NCI-H146 treated with DMSO at 0.1 percent for 48 hours (cell line): Measurements from ENCODE around the gene SORCS3.

ENCODE experiments used
- DNase-seq: peaks from one replicate; lab custom pipeline; 2025; ENCODE audit not compliant: unreplicated experiment; lab: John Stamatoyannopoulos, UW

SORCS3 gene

GRCh38 chr10:104831272-104831671, 190.2 kb downstream of the SORCS3 start:
- DNase-seq = no peak

GRCh38 chr10:104834580-104834979, 193.5 kb downstream of the SORCS3 start:
- no peak for DNase-seq

GRCh38 chr10:104835422-104835821, 194.3 kb downstream of the SORCS3 start:
- DNase-seq = no peak

- DNase-seq = no peak
Measured at GRCh38 chr10:104842704-104843103, 201.6 kb downstream of the SORCS3 start.

GRCh38 chr10:104844073-104844472, 203.0 kb downstream of the SORCS3 start:
- DNase-seq = no peak

- DNase-seq = no peak
Measured at GRCh38 chr10:104850023-104850422, 208.9 kb downstream of the SORCS3 start.

- DNase-seq = peak; percentile 85
Measured at GRCh38 chr10:104867966-104868598, 227.0 kb downstream of the SORCS3 start.

GRCh38 chr10:104872691-104873090, 231.6 kb downstream of the SORCS3 start:
- DNase-seq = no peak

- no peak for DNase-seq
Measured at GRCh38 chr10:104873161-104873560, 232.1 kb downstream of the SORCS3 start.

- DNase-seq = no peak
Measured at GRCh38 chr10:104875561-104875960, 234.5 kb downstream of the SORCS3 start.

GRCh38 chr10:104880624-104881398, 239.7 kb downstream of the SORCS3 start:
- no peak for DNase-seq

GRCh38 chr10:104881740-104882139, 240.7 kb downstream of the SORCS3 start:
- DNase-seq = no peak

- DNase-seq = no peak
Measured at GRCh38 chr10:104892879-104893617, 252.0 kb downstream of the SORCS3 start.

GRCh38 chr10:104893701-104894100, 252.6 kb downstream of the SORCS3 start:
- no peak for DNase-seq

- DNase-seq = no peak
Measured at GRCh38 chr10:104894681-104895080, 253.6 kb downstream of the SORCS3 start.

GRCh38 chr10:104895541-104895940, 254.5 kb downstream of the SORCS3 start:
- no peak for DNase-seq

GRCh38 chr10:104895981-104896380, 254.9 kb downstream of the SORCS3 start:
- DNase-seq = no peak

- DNase-seq = no peak
Measured at GRCh38 chr10:104897696-104898095, 256.6 kb downstream of the SORCS3 start.

GRCh38 chr10:104899779-104900178, 258.7 kb downstream of the SORCS3 start:
- DNase-seq = no peak

GRCh38 chr10:104903433-104903832, 262.3 kb downstream of the SORCS3 start:
- no peak for DNase-seq

- DNase-seq = no peak
Measured at GRCh38 chr10:104904753-104905323, 263.7 kb downstream of the SORCS3 start.

GRCh38 chr10:104906112-104906511, 265.0 kb downstream of the SORCS3 start:
- DNase-seq = no peak
